ENCODE measurements around the gene NUDT21.

DNA sequence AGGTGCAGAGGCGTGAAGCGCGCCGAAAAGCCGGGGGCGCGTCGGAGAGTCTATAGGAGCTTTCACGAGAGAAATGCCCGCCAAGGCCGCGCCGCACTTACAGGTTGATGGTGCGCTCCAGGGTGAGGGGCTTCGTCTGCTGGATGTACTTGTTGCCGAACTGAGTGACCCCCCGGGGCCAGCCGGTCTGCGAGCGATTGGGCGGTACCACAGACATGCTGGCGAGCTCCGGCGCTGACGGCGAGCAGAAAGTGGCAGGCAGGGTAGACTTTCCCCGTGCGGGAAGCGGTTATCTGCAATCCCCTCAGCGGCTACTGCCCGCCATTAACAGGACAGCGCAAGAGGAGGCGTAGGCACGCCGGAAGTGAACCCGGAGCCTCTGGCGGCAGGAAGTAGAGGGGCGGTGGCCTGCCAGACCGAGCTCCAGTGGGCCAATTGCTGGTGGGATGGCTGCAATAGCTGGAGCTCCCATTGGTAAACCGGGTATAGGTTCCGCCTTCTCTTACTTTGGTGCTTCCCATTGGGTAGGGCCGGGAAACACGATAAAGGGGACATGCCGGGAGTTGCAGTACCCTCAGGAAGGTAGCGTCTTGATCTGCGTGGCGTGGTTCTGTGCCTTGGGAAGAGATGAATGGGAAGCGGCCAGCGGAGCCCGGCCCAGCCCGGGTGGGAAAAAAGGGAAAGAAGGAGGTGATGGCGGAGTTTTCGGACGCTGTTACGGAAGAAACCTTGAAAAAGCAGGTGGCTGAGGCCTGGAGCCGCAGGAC is at the start of gene NUDT21, which contains the start of gene OGFOD1:
- TF ChIP-seq EZH2 (IDR thresholded peaks at IDR 0.05; ENCODE audit: insufficient read depth, poor library complexity, severe bottlenecking) (no peak), EZH2phosphoT487 (IDR thresholded peaks at IDR 0.05; ENCODE audit: insufficient read depth, low read depth) (no peak)

All from GM23248 (cell line).